ENCODE data around the gene DTD1.

- TF ChIP-seq CTCF (IDR thresholded peaks at IDR 0.05) (no peak), POLR2A (IDR thresholded peaks at IDR 0.05) (no peak)
These were observed 96.9 kb downstream of the DTD1 start for GRCh38 chr20:18684775-18685174.
